ENCODE measurements around the gene KNDC1.

DNA sequence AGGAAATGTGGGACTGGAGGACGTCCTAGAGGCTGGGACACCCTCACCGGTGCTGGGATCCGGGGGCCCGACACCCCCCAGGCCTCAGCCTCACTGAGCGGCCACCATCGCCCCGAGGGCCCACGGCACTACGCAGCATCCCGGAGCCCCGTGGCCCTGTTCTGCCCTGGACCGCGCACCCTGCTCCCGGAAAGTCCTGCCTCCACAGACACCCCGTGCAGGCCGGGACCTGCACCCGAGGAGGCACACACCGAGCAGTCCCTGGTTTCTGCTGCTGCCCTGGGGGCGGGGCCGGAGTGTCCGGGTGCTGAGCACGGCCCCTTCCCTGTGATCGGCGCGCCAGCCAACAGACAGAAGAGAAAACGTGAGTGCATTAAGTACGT, 18.1 kb upstream of the KNDC1 start:
- no peak for TF ChIP-seq POLR2AphosphoS5 (IDR thresholded peaks at IDR 0.05; ENCODE audit: borderline replicate concordance, low read depth, low read length)
- TF ChIP-seq EZH2 (IDR thresholded peaks at IDR 0.05) = no peak

Measured in SK-N-MC (cell line).